ENCODE data around the gene LENG1.
"Not testable (repeated sequence)": the region's sequence is repeated elsewhere in the genome, so short reads cannot be mapped to it uniquely, and the experiment has no call there.

The LENG1 gene

GRCh38 chr19:54159352-54160181 is at the start of gene LENG1:
LENG1 (minus strand) TSS chr19:54159721; CDS start chr19:54159695, 26 bp downstream.
- peak; percentile 85 to 96 for DNase-seq (ENCODE audit: low read depth in 2 of 2)

GRCh38 chr19:54208784-54209057 is 49.2 kb upstream of the LENG1 start:
- DNase-seq (ENCODE audit: low read depth in 2 of 2) = no peak

GRCh38 chr19:54207983-54208783 is 48.7 kb upstream of the LENG1 start:
- no peak for DNase-seq (ENCODE audit: low read depth in 2 of 2)

- DNase-seq (ENCODE audit: low read depth in 2 of 2) = no peak
Measured at GRCh38 chr19:54207676-54207982, 48.1 kb upstream of the LENG1 start.

- DNase-seq (ENCODE audit: low read depth in 2 of 2) = not testable (repeated sequence)
Measured at GRCh38 chr19:54207193-54207592, 47.7 kb upstream of the LENG1 start.

- no peak for DNase-seq (ENCODE audit: low read depth in 2 of 2)
Measured at GRCh38 chr19:54206831-54207177, 47.3 kb upstream of the LENG1 start.

- DNase-seq (ENCODE audit: low read depth in 2 of 2) = no peak
Measured at GRCh38 chr19:54206030-54206830, 46.7 kb upstream of the LENG1 start.

- no peak for DNase-seq (ENCODE audit: low read depth in 2 of 2)
Measured at GRCh38 chr19:54204767-54205468, 45.4 kb upstream of the LENG1 start.

- DNase-seq (ENCODE audit: low read depth in 2 of 2) = no peak
Measured at GRCh38 chr19:54203151-54203611, 43.7 kb upstream of the LENG1 start.

- DNase-seq (ENCODE audit: low read depth in 2 of 2) = no peak
Measured at GRCh38 chr19:54201980-54202379, 42.5 kb upstream of the LENG1 start.

- DNase-seq (ENCODE audit: low read depth in 2 of 2) = no peak
Measured at GRCh38 chr19:54201172-54201701, 41.7 kb upstream of the LENG1 start.

GRCh38 chr19:54199401-54199800 is 39.9 kb upstream of the LENG1 start:
- DNase-seq (ENCODE audit: low read depth in 2 of 2) = no peak

- no peak for DNase-seq (ENCODE audit: low read depth in 2 of 2)
Measured at GRCh38 chr19:54197121-54197520, 37.6 kb upstream of the LENG1 start.

- DNase-seq (ENCODE audit: low read depth in 2 of 2) = no peak
Measured at GRCh38 chr19:54196536-54196935, 37.0 kb upstream of the LENG1 start.

- not testable (repeated sequence) for DNase-seq (ENCODE audit: low read depth in 2 of 2)
Measured at GRCh38 chr19:54194463-54194862, 34.9 kb upstream of the LENG1 start.

- DNase-seq (ENCODE audit: low read depth in 2 of 2) = no peak
Measured at GRCh38 chr19:54193011-54193410, 33.5 kb upstream of the LENG1 start.

GRCh38 chr19:54191811-54192453 is 32.4 kb upstream of the LENG1 start:
- no peak for DNase-seq (ENCODE audit: low read depth in 2 of 2)

GRCh38 chr19:54191011-54191810 is 31.7 kb upstream of the LENG1 start, which contains the start of gene TSEN34:
TSEN34 (plus strand) TSS chr19:54191308; CDS start chr19:54191365, 57 bp downstream.
- DNase-seq (ENCODE audit: low read depth in 2 of 2) = peak in 1 of 2 donors; percentile 84

GRCh38 chr19:54190503-54191010 is 31.0 kb upstream of the LENG1 start:
- peak; percentile 100 for DNase-seq (ENCODE audit: low read depth in 2 of 2)

All from stimulated activated CD4-positive, alpha-beta T cell treated with anti-CD3 and anti-CD28 coated beads, Interleukin-1b, Interleukin-23, amount 100 ng/mL, for 4 hours (primary cell).